B cell (primary cell): ENCODE measurements around the gene ARL5A. TPM values are rescaled to one million over a fixed set of nuclear protein-coding genes. Genes with fewer than 3 reads are reported as not detected.

ENCODE experiments used
- ATAC-seq: fragments of 200-7000 bp; cut with Tn5 transposase; one replicate; pipeline ENCODE4 v1.10.0; 2021; ENCODE audit warnings: low read depth, mild to moderate bottlenecking, moderate number of reproducible peaks, moderate library complexity
- CTCF ChIA-PET: fragments of 350-600 bp; sonication (Branson Sonifier 250); formaldehyde crosslinking; loops from one replicate; lab custom pipeline; 2021; ENCODE audit warnings: antibody characterized with exemption, inconsistent platforms; lab: Charles Lee
- POLR2A ChIA-PET: fragments of 350-600 bp; sonication (Branson Sonifier 250); formaldehyde crosslinking; loops from one replicate; lab custom pipeline; 2021; ENCODE audit warnings: antibody characterized with exemption; lab: Charles Lee
- DNase-seq: peaks from one replicate; pipeline ENCODE4 v3.0.0; 2013
- H2AFZ ChIP-seq: 2 replicates; pipeline ENCODE4 v1.6.1; 2012; ENCODE audit warnings: mild to moderate bottlenecking, low read depth, low read length; ENCODE audit not compliant: insufficient read depth, poor library complexity, severe bottlenecking
- H3K27ac ChIP-seq, 2 donors: 1 replicate in 1 of 2; 2 replicates in 1 of 2; pipeline ENCODE4 v1.5.1; 2012 to 2013; ENCODE audit warnings: low read length in 2 of 2, mild to moderate bottlenecking in 2 of 2, moderate library complexity in 1 of 2
- H3K27me3 ChIP-seq, 4 experiments: fragments of 200-600 bp in 1 of 4; sonication (generic) in 1 of 4; replicated peaks in 1 of 4; 1 replicate in 2 of 4; 2 replicates in 2 of 4; pipeline versions ENCODE4 v1.6.1 to v1.7.0; 2013 to 2016; ENCODE audit warnings: low read length in 3 of 4, mild to moderate bottlenecking in 2 of 4, mixed read lengths in 1 of 4, moderate library complexity in 1 of 4; ENCODE audit not compliant: insufficient read depth in 4 of 4, control insufficient read depth in 3 of 4; ENCODE audit errors: control extremely low read depth in 1 of 4
- H3K36me3 ChIP-seq, 2 experiments: replicated peaks in 1 of 2; 1 replicate in 1 of 2; 2 replicates in 1 of 2; pipeline versions ENCODE4 v1.6.1 to v1.7.1; 2013; ENCODE audit warnings: low read length in 1 of 2; ENCODE audit not compliant: insufficient read depth in 2 of 2, control insufficient read depth in 1 of 2; ENCODE audit errors: control extremely low read depth in 1 of 2, extremely low read depth in 1 of 2
- H3K4me1 ChIP-seq, 2 donors: fragments of 200-600 bp in 1 of 2; sonication (generic) in 1 of 2; 1 replicate in 1 of 2; 2 replicates in 1 of 2; pipeline versions ENCODE4 v1.5.1 to v1.6.1; 2013 to 2017; ENCODE audit warnings: low read length in 2 of 2; ENCODE audit not compliant: control insufficient read depth in 2 of 2, insufficient read depth in 2 of 2
- H3K4me2 ChIP-seq: replicated peaks from 2 replicates; pipeline ENCODE3; 2012; ENCODE audit warnings: mild to moderate bottlenecking, low read depth, low read length; ENCODE audit not compliant: poor library complexity, severe bottlenecking
- H3K4me3 ChIP-seq, 5 experiments: fragments of 200-600 bp in 1 of 5; sonication (generic) in 1 of 5; 1 replicate in 3 of 5; 2 replicates in 2 of 5; pipeline versions ENCODE4 v1.5.1 to v1.7.0; 2011 to 2016; ENCODE audit warnings: low read length in 4 of 5, mild to moderate bottlenecking in 4 of 5, low read depth in 2 of 5, control low read depth in 1 of 5, moderate library complexity in 1 of 5; ENCODE audit not compliant: insufficient read depth in 1 of 5; ENCODE audit errors: control extremely low read depth in 1 of 5, extremely low read depth in 1 of 5
- H3K79me2 ChIP-seq: fragments of 200-600 bp; sonication (generic); one replicate; pipeline ENCODE4 v1.6.0; 2016; ENCODE audit warnings: low read length; ENCODE audit not compliant: control insufficient read depth, insufficient read depth
- H3K9ac ChIP-seq: fragments of 200-600 bp; sonication (generic); 2 replicates; pipeline ENCODE4 v1.6.1; 2017; ENCODE audit warnings: mild to moderate bottlenecking, low read length, moderate library complexity
- H3K9me3 ChIP-seq, 3 donors: one replicate each; pipeline versions ENCODE4 v1.6.1 to v1.7.1; 2013; ENCODE audit warnings: low read length in 2 of 3; ENCODE audit not compliant: control insufficient read depth in 2 of 3, insufficient read depth in 1 of 3; ENCODE audit errors: control extremely low read depth in 1 of 3
- H4K20me1 ChIP-seq: 2 replicates; pipeline ENCODE4 v1.6.0; 2012; ENCODE audit warnings: mild to moderate bottlenecking, low read length; ENCODE audit not compliant: insufficient read depth, control insufficient read depth, poor library complexity, severe bottlenecking
- H3K27ac Mint-ChIP-seq: one replicate; pipeline ENCODE4 v1.8.0; 2021; ENCODE audit warnings: mixed read lengths
- H3K27me3 Mint-ChIP-seq: one replicate; pipeline ENCODE4 v1.8.0; 2021; ENCODE audit warnings: mixed read lengths
- H3K4me1 Mint-ChIP-seq: one replicate; pipeline ENCODE4 v1.8.0; 2021; ENCODE audit warnings: mixed read lengths
- H3K4me3 Mint-ChIP-seq: one replicate; pipeline ENCODE4 v1.8.0; 2021; ENCODE audit warnings: mixed read lengths
- H3K9me3 Mint-ChIP-seq: one replicate; pipeline ENCODE4 v1.8.0; 2022; ENCODE audit warnings: mixed read lengths; ENCODE audit not compliant: insufficient read depth
- CTCF ChIP-seq: fragments of 200-600 bp; IDR thresholded peaks from one replicate; pipeline ENCODE4 v1.8.0; 2022; ENCODE audit warnings: antibody characterized with exemption, mild to moderate bottlenecking
- EZH2 ChIP-seq: IDR thresholded peaks from 2 replicates; pipeline ENCODE4 v1.6.1; 2012; ENCODE audit warnings: borderline replicate concordance, low read depth, mild to moderate bottlenecking, moderate library complexity, low read length; ENCODE audit not compliant: insufficient read depth, poor library complexity, severe bottlenecking
- WGBS: methylation state at CpG from one replicate; pipeline ENCODE4 v1.1.5; 2013; ENCODE audit warnings: missing lambda C conversion rate; ENCODE audit not compliant: insufficient coverage; 5-methylcytosine and 5-hydroxymethylcytosine counted together
- intact Hi-C: fragments of 100-400 bp; cut with micrococcal nuclease; formaldehyde crosslinking; loops from one replicate; pipeline ENCODE4 v1.10.0; 2022
- polyA plus RNA-seq: library from polyadenylated mRNA; depleted of rRNA; stranded (reverse); fragments of >200 nt; gene quantifications from 2 replicates; pipeline ENCODE4 v1.2.3, GENCODE V29; 2012
- total RNA-seq, 2 donors: library from RNA; stranded (reverse); fragments of 120-200 nt in 1 of 2; gene quantifications; 1 replicate in 1 of 2; 2 replicates in 1 of 2; pipeline versions ENCODE4 v1.2.3 to v1.2.4, GENCODE V29; 2013 to 2022

ARL5A gene
- total and polyA plus RNA-seq, 2 donors (not counting 1 experiment from before 2014, with no cell fraction given): 18.2 to 54.1 TPM

- Mint-ChIP-seq H3K4me1 (no peaks in the 10 kb centered on the region), H3K9me3 (no peaks in the 10 kb centered on the region), H3K27me3 (peaks cover 12% of the 10 kb centered on the region), H3K4me3 (no peak overlapping the region), H3K27ac (no peak overlapping the region)
- ChIA-PET POLR2A (no interaction called here), CTCF (no interaction called here)
- Histone ChIP-seq H4K20me1 (no peaks in the 10 kb centered on the region), H3K36me3 (no peaks in the 10 kb centered on the region), H2AFZ (no peak overlapping the region), H3K9me3 (no peaks in the 10 kb centered on the region), H3K4me2 (no peak overlapping the region), H3K27me3 (peaks cover 0 to 4% (median 0%) of the 10 kb centered on the region in 4 experiments), H3K79me2 (no peaks in the 10 kb centered on the region), H3K4me1 (no peaks in the 10 kb centered on the region), H3K27ac (no peak overlapping the region), H3K4me3 (no peak overlapping the region), H3K9ac (no peak overlapping the region)
- WGBS: 100% methylated on average over 3 of the region's 3 CpGs
- intact Hi-C loops: no loop called here
- ATAC-seq (no peak), DNase-seq (no peak)
- TF ChIP-seq EZH2 (no peak), CTCF (no peak)
Observed at GRCh38 chr2:151872463-151872862, 44.2 kb upstream of the ARL5A start.

- CTCF ChIA-PET: no interaction called here
- 95% methylated on average over 3 of the region's 5 CpGs for WGBS
- Histone ChIP-seq H3K27ac (no peak overlapping the region), H3K27me3 (peaks cover 0 to 4% (median 0%) of the 10 kb centered on the region in 4 experiments), H3K79me2 (no peaks in the 10 kb centered on the region), H3K4me2 (no peak overlapping the region), H2AFZ (no peak overlapping the region), H3K9me3 (no peaks in the 10 kb centered on the region), H3K9ac (no peak overlapping the region), H3K36me3 (no peaks in the 10 kb centered on the region), H3K4me3 (no peak overlapping the region), H3K4me1 (no peaks in the 10 kb centered on the region), H4K20me1 (no peaks in the 10 kb centered on the region)
- POLR2A ChIA-PET: no interaction called here
- Mint-ChIP-seq H3K27me3 (peaks cover 34% of the 10 kb centered on the region), H3K4me1 (no peaks in the 10 kb centered on the region), H3K9me3 (no peaks in the 10 kb centered on the region), H3K4me3 (no peak overlapping the region), H3K27ac (no peak overlapping the region)
- no peak for ATAC-seq
- intact Hi-C loops: no loop called here
- no peak for DNase-seq
- TF ChIP-seq EZH2 (no peak), CTCF (no peak)
Observed at GRCh38 chr2:151869291-151869690, 41.1 kb upstream of the ARL5A start.
